Fibroblast of peridontal ligament (primary cell): ENCODE measurements around the gene STK16.
"Not testable (repeated sequence)": the region's sequence is repeated elsewhere in the genome, so short reads cannot be mapped to it uniquely, and the experiment has no call there.

Experiments
- DNase-seq: peaks from one replicate; pipeline ENCODE4 v3.0.0-alpha.2; 2010; ENCODE audit errors: extremely low read depth

Gene STK16

GRCh38 chr2:219270055-219270372, 24.7 kb downstream of the STK16 start:
- no peak for DNase-seq

GRCh38 chr2:219271021-219271420, 25.7 kb downstream of the STK16 start:
- no peak for DNase-seq

- no peak for DNase-seq
Observed at GRCh38 chr2:219272356-219272755, 27.1 kb downstream of the STK16 start.

DNA sequence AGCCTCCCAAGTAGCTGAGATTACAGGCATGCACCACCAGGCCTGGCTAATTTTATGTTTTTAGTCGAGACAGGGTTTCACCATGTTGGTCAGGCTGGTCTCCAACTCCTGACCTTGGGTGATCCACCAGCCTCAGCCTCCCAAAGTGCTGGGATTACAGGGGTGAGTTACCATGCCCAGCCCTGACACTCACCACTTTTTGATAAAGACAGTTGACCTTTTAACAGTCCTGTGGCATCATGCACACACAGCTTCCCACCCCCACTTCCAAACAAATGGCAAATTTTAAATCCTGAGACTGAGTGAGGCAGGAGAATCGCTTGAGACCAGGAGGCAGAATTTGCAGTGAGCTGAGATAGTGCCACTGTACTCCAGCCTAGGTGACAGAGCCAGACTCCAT, 27.7 kb downstream of the STK16 start:
- DNase-seq: no peak

DNA sequence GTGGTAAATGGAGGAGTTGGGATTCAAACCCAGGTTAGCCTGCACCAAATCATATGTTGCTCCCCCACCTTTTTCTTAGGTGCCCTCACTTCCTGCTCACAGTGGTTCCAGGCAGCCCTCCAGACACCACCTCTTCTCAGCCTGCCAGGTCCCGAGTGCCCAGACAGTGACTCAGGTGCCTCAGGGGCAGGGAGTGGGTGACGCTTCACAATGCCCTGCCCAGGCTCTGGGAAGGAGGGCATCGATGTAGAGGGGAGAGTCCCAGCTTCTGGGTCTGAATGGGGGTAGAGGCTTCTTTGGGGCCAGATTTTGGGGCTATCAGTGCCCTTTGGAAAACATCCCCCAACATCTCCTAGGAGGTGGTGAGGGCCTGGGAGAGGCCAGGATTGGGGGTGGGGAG, 28.7 kb downstream of the STK16 start:
- DNase-seq: no peak

DNA sequence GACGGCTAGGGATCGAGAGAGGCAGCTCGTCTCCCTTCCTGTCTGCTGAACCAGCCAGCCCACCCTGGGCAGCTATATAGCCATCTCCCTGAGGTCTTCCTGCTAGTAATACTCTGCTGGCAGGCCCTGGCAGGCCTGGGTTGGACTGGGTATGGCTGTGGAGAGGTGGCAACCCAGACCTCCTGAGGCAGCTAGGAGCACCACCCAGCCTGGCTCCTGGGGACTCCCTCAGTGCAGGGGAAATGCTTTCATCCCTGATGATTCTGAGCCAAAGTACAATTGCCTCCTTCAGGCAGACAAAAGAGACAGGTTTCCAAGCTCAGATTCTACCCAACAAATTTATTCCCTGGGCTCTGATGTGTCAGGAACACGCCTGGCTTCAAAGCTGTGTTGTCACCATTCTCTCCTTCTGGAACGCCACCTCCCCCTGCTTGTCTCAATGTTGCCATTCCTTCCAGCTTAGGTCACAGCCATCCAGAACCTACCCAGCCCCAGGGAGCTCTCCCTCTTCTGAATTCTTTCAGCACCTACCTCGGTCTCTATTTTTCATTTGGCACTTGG, 29.2 kb downstream of the STK16 start:
- peak; percentile 59 for DNase-seq

DNA sequence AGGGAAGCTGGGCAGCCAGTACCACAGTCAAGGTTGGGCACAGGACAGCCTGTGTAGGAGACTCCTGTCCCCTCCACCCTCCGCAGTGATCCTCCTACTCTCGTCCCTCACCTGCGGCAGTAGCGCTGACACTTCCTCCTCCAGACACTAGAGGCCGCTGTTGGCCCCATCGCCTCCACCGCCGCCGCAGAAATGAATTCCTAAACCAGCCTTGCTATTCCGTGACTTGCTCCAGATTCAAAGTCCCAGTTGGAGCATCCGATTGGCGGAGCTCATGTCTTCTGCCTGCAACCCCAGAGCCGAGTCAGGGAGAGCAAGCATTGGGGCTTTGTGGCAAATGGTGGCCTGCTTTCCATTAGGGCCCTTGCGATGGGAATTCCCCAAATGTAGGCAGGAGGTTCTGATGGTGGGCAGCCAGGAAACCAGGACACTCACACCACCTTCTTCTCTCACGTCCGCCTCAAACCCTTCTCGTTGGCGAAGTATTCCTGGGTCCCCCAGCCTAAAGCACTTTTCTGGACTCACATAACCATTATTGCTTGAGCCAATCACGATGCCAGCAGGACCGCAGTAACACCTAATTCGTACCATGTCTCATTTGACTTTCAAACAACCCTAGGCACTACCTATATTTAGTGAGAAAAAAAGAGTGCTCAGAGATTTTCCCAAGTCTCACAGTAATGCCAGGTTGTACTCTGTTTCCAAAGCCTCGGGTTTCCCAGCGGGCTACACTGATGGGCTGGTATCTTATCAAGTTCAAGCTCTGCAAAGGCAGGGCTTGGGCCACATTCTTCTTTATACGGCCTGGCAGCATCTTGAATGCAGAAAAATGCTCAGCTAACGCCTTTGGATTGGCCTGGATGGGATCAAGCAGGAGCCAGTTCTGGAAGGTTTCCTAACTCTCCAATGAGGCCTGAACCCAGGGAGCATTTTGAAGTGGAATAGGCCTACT, 32.7 kb downstream of the STK16 start:
- peak; percentile 82 for DNase-seq

- DNase-seq: no peak
Observed at GRCh38 chr2:219278655-219279150, 33.4 kb downstream of the STK16 start.

DNA sequence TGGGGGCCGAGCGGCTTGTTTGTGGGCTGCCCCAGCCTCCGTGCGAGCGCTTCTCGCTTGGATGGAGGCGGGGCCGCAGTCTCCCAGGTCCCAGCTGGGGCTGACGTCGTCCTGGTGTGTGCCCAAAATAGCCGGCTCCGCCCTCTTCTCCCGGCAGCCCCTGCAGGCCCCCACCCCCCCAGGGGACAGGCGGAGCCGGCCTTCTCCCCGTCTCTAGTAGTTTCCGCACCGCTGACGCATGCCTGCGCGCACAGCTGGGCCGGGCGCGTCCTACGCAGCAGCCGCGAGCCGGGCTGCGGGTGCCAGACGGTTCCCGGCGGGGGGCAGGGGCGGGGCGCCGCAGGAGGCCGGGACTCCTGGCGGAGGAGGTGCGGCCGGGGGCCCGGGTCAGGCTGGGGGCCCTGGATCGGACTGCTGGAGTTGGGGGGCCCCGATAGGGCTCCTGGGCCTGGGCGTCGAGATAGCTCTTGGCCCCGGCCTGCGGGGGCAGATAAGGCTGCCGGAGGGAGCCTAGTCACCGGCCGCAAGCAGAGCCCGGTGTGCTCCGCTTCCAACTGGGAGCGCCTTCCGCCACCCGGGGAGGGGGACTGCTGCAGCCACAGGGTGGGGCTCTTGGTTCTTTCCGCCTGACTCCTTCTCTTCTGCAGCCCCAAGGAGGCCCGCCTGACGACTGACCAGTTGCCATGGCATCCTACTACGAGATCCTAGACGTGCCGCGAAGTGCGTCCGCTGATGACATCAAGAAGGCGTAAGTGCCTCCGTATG, 34.1 kb downstream of the STK16 start, which contains the start of gene DNAJB2:
Gene DNAJB2 (plus strand): TSS at position 216 of the 765 bp plus-strand sequence. CDS start 468 bp downstream, at position 684.
- peak; percentile 98 for DNase-seq

DNA sequence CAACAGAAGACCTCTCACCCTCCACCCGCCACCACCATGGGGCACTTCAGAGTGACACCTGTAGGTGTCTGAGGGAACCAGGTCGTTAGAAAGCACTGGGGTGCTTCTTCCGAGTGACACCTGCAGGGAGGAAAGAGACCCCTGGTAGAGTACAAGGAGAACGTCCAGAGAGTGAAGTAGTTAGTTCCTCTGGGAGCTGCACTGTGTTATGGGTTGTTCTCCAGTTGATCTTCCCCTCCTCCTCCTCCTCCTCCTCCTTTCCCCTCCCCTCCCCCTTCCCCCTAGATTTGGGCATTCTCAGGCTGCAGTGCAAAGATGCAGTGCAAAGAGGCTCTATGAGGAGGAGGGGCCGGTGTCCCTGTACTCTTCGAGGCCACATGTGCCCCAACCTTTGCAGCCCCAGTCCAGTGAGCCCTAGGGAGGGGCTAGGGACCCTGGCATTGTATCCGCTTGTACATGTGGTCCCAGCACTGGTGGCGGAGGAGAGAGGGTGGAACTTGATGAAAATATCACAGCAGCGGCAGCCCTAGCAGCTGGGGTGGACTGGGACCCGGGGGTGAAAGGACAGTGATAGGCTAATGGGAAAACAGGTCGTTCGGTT, 34.7 kb downstream of the STK16 start:
- DNase-seq: no peak

DNA sequence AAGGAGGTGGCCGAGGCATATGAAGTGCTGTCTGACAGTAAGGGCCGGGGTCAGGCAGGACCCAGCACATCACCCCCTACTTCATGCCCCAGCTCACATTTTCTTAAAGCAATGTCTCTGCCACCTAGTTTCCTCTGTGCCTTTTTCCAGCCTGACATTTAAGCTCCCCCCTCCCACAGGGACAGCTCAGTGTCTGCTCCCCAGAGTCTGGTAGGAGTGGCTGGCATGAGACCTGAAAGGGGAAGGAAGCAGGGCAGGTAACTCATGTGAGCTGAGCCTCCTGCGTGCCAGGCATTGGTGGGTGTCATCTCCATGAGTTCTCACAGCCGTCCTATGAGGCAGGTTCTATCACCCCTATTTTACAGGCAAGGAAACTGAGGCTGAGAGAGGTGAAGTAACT, 35.4 kb downstream of the STK16 start:
- DNase-seq: no peak

DNA sequence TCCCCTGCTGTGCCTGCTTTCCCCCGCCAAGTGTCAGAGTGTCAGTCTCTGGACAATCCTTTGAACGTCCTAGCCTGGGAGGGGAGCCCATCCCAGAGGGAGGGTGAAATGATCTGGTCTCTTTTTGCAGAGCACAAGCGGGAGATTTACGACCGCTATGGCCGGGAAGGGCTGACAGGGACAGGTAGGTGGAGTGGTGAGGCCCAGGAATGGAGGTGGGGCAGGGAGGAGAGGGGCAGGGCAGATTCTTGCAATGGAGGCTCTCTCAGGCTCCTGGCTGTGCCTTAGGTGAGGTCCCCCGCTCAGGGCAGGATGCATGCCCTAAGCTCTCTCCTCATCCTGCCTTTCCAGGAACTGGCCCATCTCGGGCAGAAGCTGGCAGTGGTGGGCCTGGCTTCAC, 36.3 kb downstream of the STK16 start:
- no peak for DNase-seq

GRCh38 chr2:219282375-219282774, 37.1 kb downstream of the STK16 start:
- DNase-seq: no peak

- no peak for DNase-seq
Observed at GRCh38 chr2:219282943-219283581, 37.8 kb downstream of the STK16 start.

- no peak for DNase-seq
Observed at GRCh38 chr2:219284501-219285372, 39.5 kb downstream of the STK16 start.

DNA sequence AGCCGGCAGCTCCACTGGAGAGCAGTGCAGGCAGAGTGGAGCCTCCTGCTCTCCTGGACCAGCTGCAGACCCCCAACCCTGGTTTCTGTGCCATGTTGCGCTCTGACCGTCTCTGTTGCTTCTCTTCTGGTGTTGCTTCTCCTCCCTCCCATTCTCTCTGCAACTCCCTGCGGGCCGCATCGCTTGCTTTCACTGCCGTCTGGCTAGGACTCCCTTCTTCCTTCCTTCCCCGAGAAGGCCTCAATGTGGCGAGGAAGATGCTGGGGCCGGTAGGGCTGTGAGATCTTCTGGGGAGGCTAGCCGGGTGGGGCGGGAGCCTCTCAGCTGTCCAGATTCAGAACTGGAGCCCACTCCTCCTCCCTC, 40.1 kb downstream of the STK16 start:
- DNase-seq: no peak

GRCh38 chr2:219285894-219286425, 40.7 kb downstream of the STK16 start:
- peak; percentile 58 for DNase-seq

DNA sequence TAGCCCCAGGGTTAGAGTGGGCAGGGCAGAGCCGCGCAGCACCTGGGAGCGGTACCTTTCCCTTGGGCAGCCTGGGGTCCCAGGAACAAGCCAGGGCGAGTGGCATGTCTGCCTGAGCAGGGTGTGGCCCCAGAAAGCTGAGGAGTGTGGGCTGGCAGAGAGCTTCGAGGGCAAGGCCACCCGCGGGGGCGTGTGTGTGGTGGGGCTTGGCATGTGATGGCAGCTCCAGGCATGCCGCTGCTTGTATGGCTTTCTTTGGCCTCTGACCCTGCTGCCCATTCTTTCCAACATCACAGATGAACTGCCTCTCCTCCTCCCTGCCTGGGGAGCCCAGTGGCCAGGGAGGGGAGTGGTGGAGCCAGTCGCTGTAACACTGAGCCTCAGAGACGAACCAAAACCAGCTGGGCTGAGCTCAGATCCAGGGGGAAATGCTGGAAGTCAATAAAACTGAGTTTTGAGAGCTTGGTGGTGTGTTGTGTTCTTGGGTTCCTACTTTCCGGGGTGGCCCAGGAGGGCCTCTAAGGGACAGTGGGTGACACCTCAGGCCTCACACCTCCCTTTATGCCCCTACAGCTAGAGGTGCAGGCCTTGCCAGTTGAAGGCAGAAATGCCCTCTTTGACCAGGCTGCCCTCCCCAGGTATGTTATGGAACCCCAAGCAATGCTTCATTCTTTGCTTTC, 41.3 kb downstream of the STK16 start:
- DNase-seq: peak; percentile 28

DNA sequence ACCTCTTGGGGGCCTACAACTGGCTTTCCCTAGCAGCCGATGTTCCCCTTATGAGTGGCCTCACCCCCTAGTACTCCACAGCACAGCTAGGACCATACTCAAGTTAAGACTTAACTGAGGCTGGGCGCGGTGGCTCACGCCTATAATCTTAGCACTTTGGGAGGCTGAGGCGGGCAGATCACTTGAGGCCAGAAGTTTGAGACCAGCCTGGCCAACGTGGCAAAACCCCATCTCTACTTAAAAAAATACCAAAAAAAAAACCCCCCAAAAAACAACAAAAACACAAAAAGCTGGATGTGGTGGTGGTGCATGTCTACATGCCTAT, 41.8 kb downstream of the STK16 start:
- DNase-seq: not testable (repeated sequence)
